Measurements from ENCODE around the gene CALR3.
"Not testable (repeated sequence)": the region's sequence is repeated elsewhere in the genome, so short reads cannot be mapped to it uniquely, and the experiment has no call there.

Gene CALR3

GRCh38 chr19:16457195-16457953 is 38.6 kb downstream of the CALR3 start:
- DNase-seq (ENCODE audit: low read depth), result no peak

DNA sequence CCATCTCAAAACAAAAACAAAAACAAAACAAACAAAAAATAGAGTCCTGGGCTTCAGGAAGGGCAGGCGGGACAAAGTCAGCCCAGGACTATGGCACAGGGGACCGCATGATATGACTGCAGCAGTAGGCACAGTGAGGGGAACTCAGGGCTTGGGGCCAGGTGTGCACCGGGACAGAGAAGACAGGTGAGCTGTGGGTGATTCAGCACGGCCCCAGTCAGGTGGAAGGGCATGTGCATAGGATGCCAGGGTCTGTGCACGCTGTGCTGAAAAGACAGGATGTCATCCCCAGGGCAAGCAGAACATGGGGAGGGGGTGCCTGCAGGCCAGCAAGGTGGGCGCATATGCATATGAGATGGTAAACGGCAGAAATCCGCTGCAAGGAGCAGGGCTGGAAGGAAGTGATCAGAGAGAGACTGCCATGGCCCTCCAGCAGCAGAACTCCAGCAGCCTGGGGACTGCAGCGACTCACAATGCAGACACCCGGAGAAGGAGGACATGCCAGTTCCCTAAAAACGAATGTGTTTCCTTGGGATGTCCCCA is 39.2 kb downstream of the CALR3 start:
- no peak for DNase-seq (ENCODE audit: low read depth)

DNA sequence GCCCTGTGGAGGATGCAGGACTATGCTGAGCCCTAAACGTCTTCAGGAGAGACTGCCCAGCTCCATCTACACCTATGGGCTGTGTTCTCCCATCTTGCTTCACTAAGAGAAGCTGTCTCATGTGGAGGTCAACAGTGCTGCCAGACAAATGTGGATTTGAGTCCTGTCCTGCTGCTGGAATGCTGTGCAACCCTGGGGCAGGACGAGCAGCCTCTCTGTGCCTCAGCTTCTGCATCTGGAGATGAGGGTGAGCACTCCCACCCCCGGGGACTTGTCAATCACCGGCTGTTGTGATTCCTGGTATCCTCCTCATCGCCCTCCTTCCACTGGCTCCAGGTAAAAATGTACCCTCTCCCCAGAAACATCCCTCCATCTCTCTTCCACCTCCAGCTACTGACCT is 40.5 kb downstream of the CALR3 start:
- no peak for DNase-seq (ENCODE audit: low read depth)

GRCh38 chr19:16454351-16454918 is 41.5 kb downstream of the CALR3 start:
- DNase-seq (ENCODE audit: low read depth), result no peak

DNA sequence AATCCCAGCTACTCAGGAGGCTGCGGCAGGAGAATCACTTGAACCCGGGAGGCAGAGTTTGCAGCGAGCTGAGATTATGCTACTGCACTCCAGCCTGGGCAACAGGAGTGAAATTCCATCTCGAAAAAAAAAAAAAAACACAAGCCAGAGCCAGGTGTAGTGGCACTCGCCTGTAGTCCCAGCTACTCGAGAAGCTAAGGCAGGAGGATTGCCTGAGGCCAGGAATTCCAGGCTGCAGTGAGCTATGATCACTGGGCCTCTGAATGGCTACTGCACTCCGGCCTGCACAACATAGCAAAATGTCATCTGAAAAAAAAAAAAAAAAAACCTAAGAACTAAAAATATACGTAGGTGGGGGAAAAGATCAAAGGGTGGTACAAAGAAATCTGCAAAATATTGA is 43.6 kb downstream of the CALR3 start:
- DNase-seq (ENCODE audit: low read depth), result no peak

GRCh38 chr19:16449330-16449961 is 46.5 kb downstream of the CALR3 start:
- no peak for DNase-seq (ENCODE audit: low read depth)

GRCh38 chr19:16448872-16449271 is 47.1 kb downstream of the CALR3 start:
- not testable (repeated sequence) for DNase-seq (ENCODE audit: low read depth)

DNA sequence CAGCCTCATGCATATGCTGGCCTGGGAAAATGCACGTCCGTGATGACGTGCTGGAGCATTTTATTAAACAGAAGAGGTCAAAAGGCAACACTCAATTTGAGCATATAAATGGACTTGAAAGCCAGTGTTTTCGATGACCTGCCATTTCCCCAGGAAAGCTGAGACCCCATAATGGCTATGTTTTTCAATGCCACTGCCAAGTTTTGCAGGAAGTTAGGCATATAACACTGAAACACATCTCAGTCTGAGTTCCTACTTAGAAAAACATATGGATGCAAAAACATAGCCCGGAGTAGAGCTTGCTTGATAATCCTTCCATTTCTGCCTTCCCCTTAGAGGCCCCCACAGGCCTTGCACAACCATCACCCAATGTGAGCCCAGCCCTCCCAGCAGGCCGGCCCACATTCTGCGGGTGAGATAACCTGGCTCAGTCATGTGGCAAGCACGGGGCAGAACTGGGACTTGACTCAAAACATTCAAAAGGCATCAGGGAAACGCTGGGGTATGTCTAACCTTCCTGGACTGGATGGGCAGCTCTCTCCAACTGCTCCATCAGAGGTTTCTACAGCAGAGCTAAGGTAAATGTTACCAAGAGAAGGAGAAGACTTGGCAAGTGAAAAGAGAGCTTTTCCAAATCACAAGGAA is 49.1 kb downstream of the CALR3 start:
- no peak for DNase-seq (ENCODE audit: low read depth)

DNA sequence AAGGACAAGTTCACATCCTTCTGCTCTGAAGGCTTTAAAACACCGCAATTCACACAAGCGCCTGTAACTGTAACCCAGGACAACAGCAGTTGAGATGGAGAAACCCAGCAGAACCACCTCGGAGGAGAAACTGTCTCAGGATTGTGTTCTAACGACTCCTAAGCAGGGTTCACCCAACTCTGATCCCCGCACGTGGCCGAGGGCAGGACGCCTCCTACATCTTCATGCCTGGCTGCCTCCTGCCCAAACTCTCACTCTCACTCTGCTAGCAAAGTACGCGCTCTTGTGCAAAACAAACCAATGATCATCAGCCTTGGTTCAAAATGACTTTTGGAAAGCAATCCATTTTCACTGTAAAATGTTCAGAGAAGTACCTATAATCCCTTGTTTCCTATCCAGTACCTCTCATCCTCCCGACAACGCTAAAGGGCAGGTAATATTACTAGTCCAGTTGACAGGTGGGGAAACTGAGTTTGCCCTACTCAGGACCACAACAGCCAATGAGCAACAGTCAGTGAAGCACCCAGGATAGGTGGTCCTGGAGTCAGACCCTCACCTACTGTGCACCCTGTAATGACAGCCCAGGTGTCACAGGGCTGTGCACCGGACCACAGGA is 49.8 kb downstream of the CALR3 start:
- no peak for DNase-seq (ENCODE audit: low read depth)

GRCh38 chr19:16445238-16446107 is 50.5 kb downstream of the CALR3 start:
- DNase-seq (ENCODE audit: low read depth), result peak; percentile 68

- DNase-seq (ENCODE audit: low read depth), result no peak
Observed at GRCh38 chr19:16444269-16444600, 51.7 kb downstream of the CALR3 start.

- no peak for DNase-seq (ENCODE audit: low read depth)
Observed at GRCh38 chr19:16442386-16443276, 53.3 kb downstream of the CALR3 start.

DNA sequence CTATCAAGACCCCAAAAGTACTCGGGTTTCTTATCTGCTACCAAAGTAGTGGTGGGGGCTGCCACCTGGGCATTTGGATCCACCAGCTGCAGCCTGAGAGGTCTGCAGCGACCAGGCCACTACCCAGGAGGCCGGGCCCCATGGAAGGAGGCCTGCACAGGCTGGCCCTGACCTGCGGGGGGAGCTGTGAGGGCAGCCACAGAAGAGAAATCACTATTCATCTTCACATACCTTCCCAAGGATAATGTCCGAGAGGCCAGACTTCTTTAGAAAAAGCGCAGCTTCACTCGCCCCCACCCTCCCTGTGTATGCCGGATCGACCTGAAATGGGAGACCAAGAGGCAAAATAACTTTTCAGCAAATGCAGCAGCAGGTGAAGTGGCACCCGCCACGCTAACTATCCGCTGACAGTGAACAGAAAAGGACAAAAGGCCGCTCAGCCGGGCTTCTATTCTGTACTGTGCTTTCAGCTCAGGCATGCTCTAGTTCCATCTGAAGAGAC is 54.3 kb downstream of the CALR3 start:
- no peak for DNase-seq (ENCODE audit: low read depth)

GRCh38 chr19:16436780-16437332 is 59.1 kb downstream of the CALR3 start:
- no peak for DNase-seq (ENCODE audit: low read depth)

DNA sequence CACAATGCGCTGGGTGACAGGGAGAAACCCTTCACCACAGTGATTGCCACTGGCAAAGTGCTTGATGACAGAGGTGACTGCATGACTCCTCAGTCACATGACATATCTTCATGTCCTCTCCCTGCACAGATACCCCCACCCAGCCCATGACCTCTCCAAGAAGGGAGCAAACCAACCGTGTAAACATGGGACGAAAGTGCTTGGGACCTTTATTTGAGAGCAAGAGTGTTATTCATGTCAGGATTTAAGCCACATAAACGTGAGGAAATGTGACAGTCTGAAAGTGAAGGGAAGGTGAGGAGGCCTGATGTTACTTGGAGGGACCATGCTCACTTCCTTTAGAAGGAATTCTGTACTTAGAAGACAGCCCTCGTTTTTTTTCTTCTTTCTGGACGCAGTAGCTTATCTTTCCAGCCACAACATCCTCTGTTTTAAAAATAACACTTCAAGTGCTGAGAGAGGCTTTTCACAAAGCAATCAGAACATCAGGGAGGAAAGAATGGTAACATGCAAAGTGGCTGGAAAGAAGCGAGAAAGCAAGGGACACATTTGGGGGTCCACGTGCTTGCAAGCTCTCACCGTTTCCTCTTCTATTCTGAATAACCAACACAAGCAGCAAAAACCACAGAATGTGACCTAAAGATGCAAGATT is 59.8 kb downstream of the CALR3 start:
- no peak for DNase-seq (ENCODE audit: low read depth)

- DNase-seq (ENCODE audit: low read depth), result peak; percentile 89
Observed at GRCh38 chr19:16435238-16435917, 60.6 kb downstream of the CALR3 start.

GRCh38 chr19:16433986-16434385 is 62.0 kb downstream of the CALR3 start:
- DNase-seq (ENCODE audit: low read depth), result no peak

DNA sequence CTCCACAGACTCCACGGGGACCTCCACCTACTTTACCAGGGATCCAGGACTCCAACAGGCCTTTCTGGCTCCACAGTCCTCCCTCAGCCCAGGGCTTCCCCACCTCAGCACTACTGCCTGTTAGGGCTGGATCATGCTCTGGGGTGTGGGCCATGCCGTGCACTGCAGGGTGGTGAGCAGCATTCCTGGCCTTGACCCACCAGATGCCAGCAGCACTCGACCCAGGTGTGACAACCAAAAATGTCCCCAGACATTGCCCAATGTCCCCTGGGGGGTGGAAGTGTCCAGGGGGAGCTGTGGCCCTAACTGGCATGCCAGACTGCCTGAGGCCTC is 66.2 kb downstream of the CALR3 start:
- DNase-seq (ENCODE audit: low read depth), result no peak

All from HS-5 (cell line).